Esophagus muscularis mucosa (tissue), 3 donors: ENCODE results near the gene PRPH.

Experiments
- POLR2A ChIP-seq: fragments of 450-650 bp; IDR thresholded peaks from one replicate; pipeline ENCODE4 v1.6.1; 2017; ENCODE audit warnings: antibody characterized with exemption, moderate library complexity, mild to moderate bottlenecking, low read depth
- POLR2AphosphoS5 ChIP-seq, 2 donors: sonication (generic); formaldehyde crosslinking; IDR thresholded peaks; one replicate each; pipeline ENCODE4 v1.6.1; 2017; ENCODE audit warnings: antibody characterized with exemption in 2 of 2
- TF ChIP-seq, protein P1 (sequence below), 3 experiments: fragments of 200-600 bp in 2 of 3; fragments of 450-650 bp in 1 of 3; sonication (generic) in 2 of 3; IDR thresholded peaks; one replicate each; pipeline ENCODE4 v1.5.1; 2017 to 2019; ENCODE audit warnings: antibody characterized with exemption in 3 of 3, mild to moderate bottlenecking in 2 of 3, moderate library complexity in 1 of 3

DNA sequence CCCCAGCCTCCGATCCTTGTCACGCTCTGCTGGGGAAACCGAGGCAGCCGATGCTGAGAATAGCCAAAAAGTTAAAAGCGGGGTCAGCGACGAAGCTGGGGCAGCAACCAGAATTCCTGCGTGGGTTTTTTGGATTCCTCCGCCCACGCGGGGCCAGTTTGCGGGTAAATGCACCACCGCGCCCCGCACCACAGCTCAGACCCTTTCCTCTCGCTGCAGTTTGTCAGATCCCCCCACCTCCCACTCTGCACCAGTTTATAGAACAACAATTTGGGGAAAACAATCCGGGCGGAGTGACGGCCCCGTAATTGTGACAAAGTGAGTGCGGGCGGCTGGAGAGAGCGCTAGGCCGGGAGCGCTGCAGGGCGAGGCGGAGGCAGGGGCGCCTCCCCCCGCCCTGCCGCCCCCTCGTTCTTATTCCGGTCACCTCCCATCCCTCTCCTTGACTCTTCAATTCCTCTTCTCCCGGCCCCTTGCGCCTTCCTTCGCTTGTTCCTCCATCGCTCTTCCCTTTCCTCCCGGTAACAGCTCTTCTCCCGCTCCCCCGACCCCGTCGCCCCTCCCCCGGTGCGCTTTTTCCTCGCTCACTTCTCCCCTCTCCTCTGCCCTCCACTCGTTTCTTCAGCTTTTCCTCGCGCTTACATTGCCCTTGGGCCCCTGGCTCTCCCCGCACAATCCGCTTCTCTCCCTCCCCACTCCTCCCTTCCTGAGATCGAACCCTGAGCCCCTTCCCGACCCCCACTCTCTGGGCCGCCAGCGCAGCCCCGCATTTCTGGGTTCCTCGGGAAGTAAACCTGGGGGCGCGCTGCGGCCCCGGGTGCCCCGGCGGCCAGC is 51.1 kb downstream of the PRPH start:
- TF ChIP-seq POLR2A (no peak), POLR2AphosphoS5 (IDR thresholded peaks at IDR 0.05) (no peak)
- TF ChIP-seq, protein P1, sequence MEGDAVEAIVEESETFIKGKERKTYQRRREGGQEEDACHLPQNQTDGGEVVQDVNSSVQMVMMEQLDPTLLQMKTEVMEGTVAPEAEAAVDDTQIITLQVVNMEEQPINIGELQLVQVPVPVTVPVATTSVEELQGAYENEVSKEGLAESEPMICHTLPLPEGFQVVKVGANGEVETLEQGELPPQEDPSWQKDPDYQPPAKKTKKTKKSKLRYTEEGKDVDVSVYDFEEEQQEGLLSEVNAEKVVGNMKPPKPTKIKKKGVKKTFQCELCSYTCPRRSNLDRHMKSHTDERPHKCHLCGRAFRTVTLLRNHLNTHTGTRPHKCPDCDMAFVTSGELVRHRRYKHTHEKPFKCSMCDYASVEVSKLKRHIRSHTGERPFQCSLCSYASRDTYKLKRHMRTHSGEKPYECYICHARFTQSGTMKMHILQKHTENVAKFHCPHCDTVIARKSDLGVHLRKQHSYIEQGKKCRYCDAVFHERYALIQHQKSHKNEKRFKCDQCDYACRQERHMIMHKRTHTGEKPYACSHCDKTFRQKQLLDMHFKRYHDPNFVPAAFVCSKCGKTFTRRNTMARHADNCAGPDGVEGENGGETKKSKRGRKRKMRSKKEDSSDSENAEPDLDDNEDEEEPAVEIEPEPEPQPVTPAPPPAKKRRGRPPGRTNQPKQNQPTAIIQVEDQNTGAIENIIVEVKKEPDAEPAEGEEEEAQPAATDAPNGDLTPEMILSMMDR (IDR thresholded peaks at IDR 0.05): no peak
